HUES48 (cell line): ENCODE measurements around the gene CDH15.
"Not testable (repeated sequence)": the region's sequence is repeated elsewhere in the genome, so short reads cannot be mapped to it uniquely, and the experiment has no call there.

Source experiments
- H3K27ac ChIP-seq: one replicate; pipeline ENCODE4 v1.7.0; 2013; ENCODE audit warnings: low read depth, low read length, inconsistent platforms
- H3K27me3 ChIP-seq: 2 replicates; pipeline ENCODE4 v1.6.1; 2013; ENCODE audit warnings: mild to moderate bottlenecking, low read length; ENCODE audit not compliant: control insufficient read depth, insufficient read depth
- H3K36me3 ChIP-seq: 2 replicates; pipeline ENCODE4 v1.6.1; 2013; ENCODE audit warnings: low read length; ENCODE audit not compliant: control insufficient read depth, insufficient read depth
- H3K4me1 ChIP-seq: 2 replicates; pipeline ENCODE4 v1.6.1; 2013; ENCODE audit warnings: mild to moderate bottlenecking, low read length; ENCODE audit not compliant: control insufficient read depth, insufficient read depth
- H3K4me3 ChIP-seq: 2 replicates; pipeline ENCODE4 v1.5.1; 2013; ENCODE audit warnings: mild to moderate bottlenecking, low read depth, low read length
- H3K9ac ChIP-seq: 2 replicates; pipeline ENCODE4 v1.6.1; 2013; ENCODE audit warnings: mild to moderate bottlenecking, low read depth, low read length, moderate library complexity
- H3K9me3 ChIP-seq: 2 replicates; pipeline ENCODE4 v1.6.1; 2013; ENCODE audit warnings: low read length; ENCODE audit not compliant: control insufficient read depth, insufficient read depth

The CDH15 gene

GRCh38 chr16:89191901-89192185 is 20.3 kb downstream of the CDH15 start:
- H3K4me3 ChIP-seq, result peak overlapping the region; percentile 75
- no peaks in the 10 kb centered on the region for H3K4me1 ChIP-seq
- peaks cover 12% of the 10 kb centered on the region for H3K27me3 ChIP-seq
- H3K9ac ChIP-seq, result 0 out of 2 replicates have a peak overlapping the region, but pooled peaks have one; percentile 35
- H3K27ac ChIP-seq, result no peak overlapping the region
- H3K36me3 ChIP-seq, result no peaks in the 10 kb centered on the region
- H3K9me3 ChIP-seq, result no peaks in the 10 kb centered on the region

GRCh38 chr16:89192186-89192955 is 20.8 kb downstream of the CDH15 start:
- not testable (repeated sequence) for H3K27ac ChIP-seq, H3K36me3 ChIP-seq, H3K9me3 ChIP-seq, H3K4me1 ChIP-seq
- Histone ChIP-seq H3K9ac (0 out of 2 replicates have a peak overlapping the region, but pooled peaks have one; percentile 35), H3K4me3 (peak overlapping the region; percentile 75), H3K27me3 (peaks cover 12% of the 10 kb centered on the region)

- H3K9me3 ChIP-seq, result no peaks in the 10 kb centered on the region
- H3K27me3 ChIP-seq, result peaks cover 12% of the 10 kb centered on the region
- no peaks in the 10 kb centered on the region for H3K4me1 ChIP-seq
- H3K27ac ChIP-seq, result no peak overlapping the region
- peak overlapping the region; percentile 35; the same call in 1 of the 2 replicates for H3K4me3 ChIP-seq
- H3K9ac ChIP-seq, result no peak overlapping the region
- H3K36me3 ChIP-seq, result no peaks in the 10 kb centered on the region
Measured at GRCh38 chr16:89192956-89193575, 21.5 kb downstream of the CDH15 start.

GRCh38 chr16:89193576-89194293 is 22.2 kb downstream of the CDH15 start:
- peaks cover 12% of the 10 kb centered on the region for H3K27me3 ChIP-seq
- no peaks in the 10 kb centered on the region for H3K4me1 ChIP-seq
- no peaks in the 10 kb centered on the region for H3K36me3 ChIP-seq
- H3K4me3 ChIP-seq, result peak overlapping the region; percentile 35; the same call in 1 of the 2 replicates
- no peaks in the 10 kb centered on the region for H3K9me3 ChIP-seq
- no peak overlapping the region for H3K9ac ChIP-seq
- H3K27ac ChIP-seq, result no peak overlapping the region

- no peaks in the 10 kb centered on the region for H3K9me3 ChIP-seq
- H3K9ac ChIP-seq, result no peak overlapping the region
- no peaks in the 10 kb centered on the region for H3K4me1 ChIP-seq
- no peaks in the 10 kb centered on the region for H3K36me3 ChIP-seq
- peaks cover 14% of the 10 kb centered on the region for H3K27me3 ChIP-seq
- H3K4me3 ChIP-seq, result no peak overlapping the region
- H3K27ac ChIP-seq, result no peak overlapping the region
Measured at GRCh38 chr16:89194340-89195311, 23.1 kb downstream of the CDH15 start.

- Histone ChIP-seq H3K27ac (no peak overlapping the region), H3K4me3 (no peak overlapping the region), H3K4me1 (peaks cover 8% of the 10 kb centered on the region; the same call in 1 of the 2 replicates), H3K9me3 (no peaks in the 10 kb centered on the region), H3K9ac (no peak overlapping the region), H3K36me3 (no peaks in the 10 kb centered on the region), H3K27me3 (peaks cover 23% of the 10 kb centered on the region)
Measured at GRCh38 chr16:89195521-89196171, 24.1 kb downstream of the CDH15 start.

GRCh38 chr16:89197033-89197632 is 25.6 kb downstream of the CDH15 start:
- Histone ChIP-seq H3K4me1 (peaks cover 9% of the 10 kb centered on the region; the same call in 1 of the 2 replicates), H3K36me3 (no peaks in the 10 kb centered on the region), H3K4me3 (no peak overlapping the region), H3K27me3 (peaks cover 20% of the 10 kb centered on the region), H3K9ac (no peak overlapping the region), H3K27ac (no peak overlapping the region), H3K9me3 (no peaks in the 10 kb centered on the region)

- no peak overlapping the region for H3K27ac ChIP-seq
- H3K4me1 ChIP-seq, result peaks cover 9% of the 10 kb centered on the region; the same call in 1 of the 2 replicates
- no peak overlapping the region for H3K4me3 ChIP-seq
- no peaks in the 10 kb centered on the region for H3K9me3 ChIP-seq
- peaks cover 27% of the 10 kb centered on the region for H3K27me3 ChIP-seq
- no peaks in the 10 kb centered on the region for H3K36me3 ChIP-seq
- H3K9ac ChIP-seq, result no peak overlapping the region
Measured at GRCh38 chr16:89197633-89198416, 26.3 kb downstream of the CDH15 start.

- Histone ChIP-seq H3K36me3 (no peaks in the 10 kb centered on the region), H3K4me3 (no peak overlapping the region), H3K27ac (no peak overlapping the region), H3K27me3 (peaks cover 35% of the 10 kb centered on the region), H3K9ac (no peak overlapping the region), H3K9me3 (no peaks in the 10 kb centered on the region), H3K4me1 (peaks cover 9% of the 10 kb centered on the region; the same call in 1 of the 2 replicates)
Measured at GRCh38 chr16:89198417-89199240, 27.1 kb downstream of the CDH15 start.
